NCI-H1436 (cell line): ENCODE measurements around the gene IGFBP3.

Source experiments
- DNase-seq: peaks from one replicate; lab custom pipeline; 2025; lab: John Stamatoyannopoulos, UW

Gene IGFBP3

GRCh38 chr7:45872116-45873034 is 48.7 kb downstream of the IGFBP3 start:
- no peak for DNase-seq

- DNase-seq = no peak
These were observed 51.6 kb downstream of the IGFBP3 start for GRCh38 chr7:45869426-45869825.

GRCh38 chr7:45867471-45867870 is 53.6 kb downstream of the IGFBP3 start:
- no peak for DNase-seq

GRCh38 chr7:45865594-45866410 is 55.3 kb downstream of the IGFBP3 start:
- DNase-seq = no peak

- DNase-seq = no peak
These were observed 57.4 kb downstream of the IGFBP3 start for GRCh38 chr7:45863715-45864114.
